Heart right ventricle (tissue), 16 donors: ENCODE data around the gene GNAS-AS1. TPM values are rescaled to one million over a fixed set of nuclear protein-coding genes. Genes with fewer than 3 reads are reported as not detected.
A peak's percentile ranks its signal among the peaks of the same experiment; 100 is the strongest.

ENCODE experiments used
- ATAC-seq, 8 donors: fragments of 200-7000 bp; cut with Tn5 transposase; one replicate each; pipeline ENCODE4 v1.9.1; 2020; ENCODE audit warnings: mild to moderate bottlenecking in 8 of 8, moderate library complexity in 8 of 8, moderate number of reproducible peaks in 1 of 8
- DNase-seq, 2 donors: peaks; one replicate each; pipeline ENCODE4 v3.0.0-alpha.2; 2020
- H3K27ac ChIP-seq, 10 donors: fragments of 200-600 bp; sonication (generic) in 2 of 10; one replicate each; pipeline versions ENCODE4 v1.5.0 to v1.8.0; 2020 to 2022; ENCODE audit warnings: mild to moderate bottlenecking in 3 of 10
- H3K27me3 ChIP-seq, 7 donors: fragments of 200-600 bp; one replicate each; pipeline ENCODE4 v1.8.0; 2021 to 2022; ENCODE audit warnings: mild to moderate bottlenecking in 2 of 7
- H3K36me3 ChIP-seq, 9 donors: fragments of 200-600 bp; sonication (generic) in 1 of 9; one replicate each; pipeline versions ENCODE4 v1.5.0 to v1.8.0; 2020 to 2022; ENCODE audit warnings: mild to moderate bottlenecking in 2 of 9
- H3K4me1 ChIP-seq, 9 donors: fragments of 200-600 bp; sonication (generic) in 1 of 9; one replicate each; pipeline versions ENCODE4 v1.5.0 to v1.8.0; 2020 to 2022; ENCODE audit warnings: mild to moderate bottlenecking in 4 of 9
- H3K4me3 ChIP-seq, 10 donors: fragments of 200-600 bp; sonication (generic) in 2 of 10; one replicate each; pipeline versions ENCODE4 v1.5.0 to v1.8.0; 2020 to 2022; ENCODE audit warnings: mild to moderate bottlenecking in 7 of 10, moderate library complexity in 2 of 10
- H3K9me3 ChIP-seq, 11 donors: fragments of 200-600 bp in 10 of 11; sonication (generic) in 2 of 11; one replicate each; pipeline versions ENCODE4 v1.5.0 to v1.8.0; 2013 to 2022; ENCODE audit warnings: mild to moderate bottlenecking in 2 of 11, control low read depth in 1 of 11, moderate library complexity in 1 of 11
- CTCF ChIP-seq, 9 donors: fragments of 200-600 bp; sonication (generic) in 2 of 9; IDR thresholded peaks; one replicate each; pipeline versions ENCODE4 v1.5.0 to v1.8.0; 2021 to 2022; ENCODE audit warnings: antibody characterized with exemption in 9 of 9, mild to moderate bottlenecking in 5 of 9, moderate library complexity in 1 of 9
- WGBS, 2 donors: extraction: QIAGEN DNeasy Blood & Tissue Kit; methylation state at CpG; one replicate each; pipeline ENCODE4 v1.1.7; 2013; ENCODE audit warnings: inconsistent platforms in 1 of 2; 5-methylcytosine and 5-hydroxymethylcytosine counted together
- intact Hi-C, 10 donors: fragments of 100-400 bp; cut with DNase I; formaldehyde crosslinking; loops; one replicate each; pipeline versions ENCODE4 v1.11.1 to v1.14.2; 2022
- polyA plus RNA-seq, 2 donors: library from polyadenylated mRNA; stranded (reverse); fragments of 200-250 nt; gene quantifications; one replicate each; pipeline ENCODE4 v1.2.3, GENCODE V29; 2013
- total RNA-seq, 10 donors: library from RNA; stranded (reverse); fragmentation: NEBNext Ultra II Directional in 3 of 10; extraction: Animal tissue kit (Norgen Biotek cat#: 25700) in 3 of 10; gene quantifications; one replicate each; pipeline versions ENCODE4 v1.2.1 to v1.2.4, GENCODE V29; 2021 to 2023
- donor health status: Arrhythmogenic right ventricular cardiomyopathy.
- donor health status: ischemic (EF 13 %, LVEDD 7.1; RV severe dilation, severe dysfunction).
- donor health status: healthy with polysubstance abuse.
- donor health status: DM: no; HTN: yes; CAD: no.
- donor health status: DM: no; HTN: no; CAD: no.
- donor health status: ischemic (EF 25% LVEDD 6.9; RV normal size, moderate dysfunction).
- donor health status: ischemic (EF 25% LVEDD 5.7; RV mildly dilated, moderate dysfunction).
- donor health status: healthy.
- donor health status: DM: yes; HTN: yes; CAD: no.
- donor health status: Ischemic cardiomyopathy.
- donor health status: ischemic (EF 35%, LVEDD 5.7; RV mildly dilated, moderate dysfunction).
- donor health status: nonischemic (EF 11% LVEDD 7.7; RV severe dilation, severe dysfunction).
- donor health status: DM: yes; HTN: yes; CAD: no.
- donor health status: PGD.
- donor health status: ischemic (EF 29% LVEDD 5.4; RV normal size, mild dysfunction).
- donor health status: nonischemic (EF 23%, LVEDD 6.1; RV moderate dilation, normal function).

The GNAS-AS1 gene
- total and polyA plus RNA-seq, 12 donors: 0.06 to 1.5 (median 0.41) TPM

GRCh38 chr20:58867211-58867610 lies 16.5 kb upstream of the GNAS-AS1 start:
- intact Hi-C loops: loop anchor here in 9 of 10 donors (5.0 to 10.0 kb wide), 7 partner anchors 340 to 630 kb away; no protein-coding TSS in a partner anchor
- no peak for DNase-seq
- Histone ChIP-seq H3K36me3 (no peaks in the 10 kb centered on the region), H3K4me1 (peaks cover 0 to 6% (median 0%) of the 10 kb centered on the region in 9 donors), H3K9me3 (no peaks in the 10 kb centered on the region), H3K27ac (no peak overlapping the region), H3K4me3 (no peak overlapping the region), H3K27me3 (peaks cover 0 to 5% (median 0%) of the 10 kb centered on the region in 7 donors)
- TF ChIP-seq CTCF (IDR thresholded peaks at IDR 0.05): no peak
- peak; percentile 26 to 80 (median 42) for ATAC-seq
- 63 to 67% methylated on average over 5 of the region's 5 CpGs for WGBS, 2 donors

- ATAC-seq: no peak
- DNase-seq: no peak
- H3K9me3 ChIP-seq: no peaks in the 10 kb centered on the region
- H3K27ac ChIP-seq: no peak overlapping the region
- intact Hi-C loops: loop anchor here in 9 of 10 donors (5.0 to 10.0 kb wide), 7 partner anchors 341 to 631 kb away; no protein-coding TSS in a partner anchor
- peaks cover 0 to 14% (median 7%) of the 10 kb centered on the region in 7 donors for H3K27me3 ChIP-seq
- H3K4me3 ChIP-seq: no peak overlapping the region
- H3K36me3 ChIP-seq: no peaks in the 10 kb centered on the region
- 89 to 91% methylated on average over 2 of the region's 2 CpGs for WGBS, 2 donors
- H3K4me1 ChIP-seq: peaks cover 0 to 6% (median 0%) of the 10 kb centered on the region in 9 donors
- no peak for TF ChIP-seq CTCF (IDR thresholded peaks at IDR 0.05)
These were observed 15.1 kb upstream of the GNAS-AS1 start for GRCh38 chr20:58865843-58866242.

- Histone ChIP-seq H3K36me3 (no peaks in the 10 kb centered on the region), H3K27me3 (peaks cover 0 to 29% (median 11%) of the 10 kb centered on the region in 7 donors), H3K9me3 (no peaks in the 10 kb centered on the region), H3K4me1 (peaks cover 0 to 6% (median 0%) of the 10 kb centered on the region in 9 donors), H3K4me3 (no peak overlapping the region), H3K27ac (no peak overlapping the region)
- intact Hi-C loops: loop anchor here in 4 of 10 donors (10.0 kb wide), 2 partner anchors 540 to 630 kb away; no protein-coding TSS in a partner anchor
- no peak for DNase-seq
- 51 to 56% methylated on average over 2 of the region's 2 CpGs for WGBS, 2 donors
- ATAC-seq: no peak
- peak in 4 of 9 donors; percentile 5 to 24 (median 16) for TF ChIP-seq CTCF (IDR thresholded peaks at IDR 0.05)
These were observed 13.6 kb upstream of the GNAS-AS1 start for GRCh38 chr20:58864346-58864745.

GRCh38 chr20:58863044-58863790 lies 12.5 kb upstream of the GNAS-AS1 start:
- peaks cover 0 to 6% (median 0%) of the 10 kb centered on the region in 9 donors for H3K4me1 ChIP-seq
- H3K27me3 ChIP-seq: peaks cover 0 to 39% (median 15%) of the 10 kb centered on the region in 7 donors
- H3K27ac ChIP-seq: no peak overlapping the region
- no peak for TF ChIP-seq CTCF (IDR thresholded peaks at IDR 0.05)
- DNase-seq (no peak), ATAC-seq (no peak)
- intact Hi-C loops: loop anchor here in 4 of 10 donors (10.0 kb wide), 2 partner anchors 542 to 632 kb away; no protein-coding TSS in a partner anchor
- H3K36me3 ChIP-seq: no peaks in the 10 kb centered on the region
- H3K9me3 ChIP-seq: no peaks in the 10 kb centered on the region
- H3K4me3 ChIP-seq: no peak overlapping the region
- WGBS, 2 donors: 80 to 81% methylated on average over 7 of the region's 7 CpGs
